GM18508 (cell line): Measurements from ENCODE around the gene LCE3E.
"Not testable (repeated sequence)": the region's sequence is repeated elsewhere in the genome, so short reads cannot be mapped to it uniquely, and the experiment has no call there.

Source experiments
- ATAC-seq: cut with Tn5 transposase; IDR thresholded peaks from one replicate; pipeline ENCODE4 v1.9.1; 2021; ENCODE audit warnings: moderate number of reproducible peaks; ENCODE audit not compliant: insufficient read depth, unreplicated experiment

The LCE3E gene, protein sequence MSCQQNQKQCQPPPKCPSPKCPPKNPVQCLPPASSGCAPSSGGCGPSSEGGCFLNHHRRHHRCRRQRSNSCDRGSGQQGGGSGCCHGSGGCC

DNA sequence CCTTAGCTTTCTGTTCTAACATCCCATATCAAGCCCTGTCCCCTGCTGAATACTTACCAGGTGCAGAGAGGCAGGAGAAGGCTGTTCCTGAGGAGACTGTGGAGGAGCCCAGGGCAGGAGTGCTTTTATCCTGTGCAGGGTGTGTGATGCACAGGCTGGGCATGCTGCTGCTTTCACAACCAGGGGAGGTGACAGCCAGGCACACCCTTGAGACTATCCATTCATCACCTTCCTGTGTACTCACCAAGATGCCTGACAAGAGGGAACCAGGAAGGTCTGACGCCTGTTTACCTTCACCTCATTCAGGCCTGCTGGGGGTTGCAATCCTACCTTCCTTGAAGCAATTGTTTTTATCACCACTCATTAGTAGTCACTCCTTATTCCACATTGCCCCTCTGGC, at the start of gene LCE3E:
Gene LCE3E, minus strand, starts transcription at position 100 of the 400 bp plus-strand sequence. CDS start 572 bp downstream, outside the sequence.
- ATAC-seq, result no peak

DNA sequence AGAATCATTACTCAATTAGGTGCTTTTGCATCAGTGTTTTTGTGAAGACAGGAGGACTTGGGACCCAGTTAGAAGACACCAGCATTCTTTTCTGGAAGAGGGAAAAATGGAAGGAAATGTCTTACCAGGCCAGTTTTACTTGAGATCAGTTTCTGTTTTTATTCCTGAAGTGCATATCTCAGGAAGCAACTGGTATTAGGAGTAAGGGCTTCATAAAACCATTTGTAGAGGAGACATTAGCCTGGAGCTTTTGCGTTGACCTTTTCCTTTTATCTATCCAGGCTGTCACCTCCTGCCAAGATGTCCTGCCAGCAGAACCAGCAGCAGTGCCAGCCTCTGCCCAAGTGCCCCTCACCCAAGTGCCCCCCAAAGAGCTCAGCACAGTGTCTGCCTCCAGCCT, 46.9 kb upstream of the LCE3E start, which contains the start of gene LCE3B:
Gene LCE3B, plus strand, starts transcription at position 301 of the 400 bp plus-strand sequence. Its CDS starts 0 bp downstream, at position 301.
- no peak for ATAC-seq

DNA sequence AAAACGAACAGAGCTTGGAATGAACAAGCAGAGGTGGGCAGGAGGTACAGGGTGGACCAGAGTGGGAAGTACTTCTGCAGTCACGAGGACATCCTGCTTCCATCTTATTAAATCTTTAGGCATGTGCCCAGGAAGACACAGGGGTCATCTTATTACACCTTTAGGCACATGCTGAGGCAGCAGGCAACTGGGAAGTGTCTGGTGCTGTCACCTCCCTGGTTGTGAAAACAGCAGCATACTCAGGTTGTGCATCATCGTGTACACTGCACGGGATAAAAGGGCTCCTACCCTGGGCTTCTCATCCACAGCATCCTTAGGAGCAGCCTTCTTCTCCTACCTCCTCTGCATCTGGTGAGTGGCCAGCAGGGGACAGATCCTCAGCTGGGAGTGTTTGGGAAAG, 33.4 kb upstream of the LCE3E start, which contains the start of gene LCE3C:
Gene LCE3C, plus strand, starts transcription at position 301 of the 400 bp plus-strand sequence. CDS start 498 bp downstream, outside the sequence.
- ATAC-seq, result no peak

DNA sequence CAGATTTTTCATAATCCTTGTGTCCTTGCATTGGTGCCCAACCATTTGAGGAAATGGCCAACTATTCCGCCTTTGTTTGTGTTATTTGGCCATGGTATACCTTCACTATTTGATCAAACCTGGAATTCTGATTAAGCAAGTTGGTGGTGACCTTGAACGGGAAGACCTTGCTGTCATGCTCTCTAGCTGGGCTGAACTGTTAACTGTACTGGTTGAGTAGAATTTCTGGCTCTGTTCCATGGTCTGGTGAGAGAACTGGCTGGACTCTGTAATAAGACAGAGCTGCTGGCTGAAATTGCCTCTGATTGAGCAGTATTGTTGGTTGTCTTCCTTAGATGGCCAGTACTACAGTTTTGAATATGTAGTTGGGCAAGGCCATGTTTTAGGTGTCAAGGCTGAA, 30.4 kb upstream of the LCE3E start:
- ATAC-seq, result no peak

DNA sequence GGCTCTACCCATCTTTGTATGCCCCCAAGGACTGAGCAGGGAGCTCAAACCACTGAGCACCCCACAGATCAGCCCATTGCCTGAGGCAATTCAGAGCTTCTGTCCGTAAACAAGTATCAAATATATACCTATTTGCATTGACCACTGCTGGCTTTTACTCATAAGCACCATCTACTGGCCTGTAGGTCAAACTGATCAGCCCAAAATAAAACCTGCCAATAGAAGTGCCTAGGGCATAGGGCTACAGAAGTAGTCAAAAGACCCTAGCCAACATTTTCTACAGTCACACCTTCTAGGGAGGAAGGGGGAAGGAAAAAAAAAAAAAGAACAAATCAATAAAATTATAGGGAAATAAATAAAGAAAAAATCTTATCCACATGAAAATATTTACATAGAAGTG, 19.0 kb upstream of the LCE3E start:
- no peak for ATAC-seq

DNA sequence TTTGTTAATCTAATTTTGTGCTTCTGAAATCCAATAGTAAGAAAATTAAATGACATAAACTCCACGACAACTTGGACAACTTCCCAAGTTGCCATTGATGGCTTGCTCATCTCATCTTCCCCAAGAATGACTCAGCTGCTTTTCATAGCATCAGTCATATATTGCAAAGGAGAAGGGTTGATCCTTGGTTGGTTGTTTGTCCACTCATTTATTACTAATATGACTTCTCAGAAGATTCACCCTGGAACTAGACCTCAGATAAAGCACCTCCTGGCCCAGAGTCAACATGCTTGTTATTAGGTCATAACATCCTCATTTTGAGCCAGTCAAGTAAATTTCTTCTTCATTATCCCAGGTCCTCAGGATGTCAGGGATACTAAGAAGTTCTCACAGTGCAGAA, 16.1 kb upstream of the LCE3E start:
- no peak for ATAC-seq

DNA sequence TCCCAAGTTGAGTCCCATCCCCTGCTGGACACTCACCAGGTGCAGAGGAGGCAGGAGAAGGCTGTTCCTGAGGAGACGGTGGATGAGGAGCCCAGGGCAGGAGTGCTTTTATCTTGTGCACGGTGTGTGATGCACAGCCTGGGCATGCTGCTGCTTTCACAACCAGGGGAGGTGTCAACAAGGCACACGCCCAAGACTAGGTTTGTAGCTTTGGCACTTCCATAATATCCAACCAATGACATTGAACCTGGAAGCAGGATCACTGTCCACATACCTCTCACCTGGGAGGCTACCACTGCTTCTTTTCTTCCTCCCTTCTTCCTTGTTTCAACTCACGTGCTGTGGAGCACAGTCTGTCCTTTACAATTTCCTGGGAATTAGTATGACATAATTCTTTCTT, 13.9 kb upstream of the LCE3E start, which contains the start of gene LCE3D:
Gene LCE3D, minus strand, starts transcription at position 84 of the 400 bp plus-strand sequence. CDS start 580 bp downstream, outside the sequence.
- no peak for ATAC-seq

DNA sequence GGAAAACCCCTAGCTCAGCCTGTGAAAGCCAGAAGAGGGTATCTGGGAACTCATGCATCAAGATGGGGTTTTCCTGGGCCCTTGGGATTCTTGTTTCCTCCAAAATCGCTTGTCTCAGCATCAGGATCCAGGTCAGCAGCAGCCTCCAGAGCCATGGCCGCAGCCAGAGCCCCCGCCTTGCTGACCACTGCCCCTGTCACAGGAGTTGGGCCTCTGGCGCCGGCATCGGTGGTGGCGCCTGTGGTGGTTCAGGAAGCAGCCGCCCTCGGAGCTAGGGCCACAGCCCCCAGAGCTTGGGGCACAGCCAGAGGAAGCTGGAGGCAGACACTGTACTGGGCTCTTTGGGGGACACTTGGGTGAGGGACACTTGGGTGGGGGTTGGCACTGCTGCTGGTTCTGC, 12.9 kb upstream of the LCE3E start:
- not testable (repeated sequence) for ATAC-seq

DNA sequence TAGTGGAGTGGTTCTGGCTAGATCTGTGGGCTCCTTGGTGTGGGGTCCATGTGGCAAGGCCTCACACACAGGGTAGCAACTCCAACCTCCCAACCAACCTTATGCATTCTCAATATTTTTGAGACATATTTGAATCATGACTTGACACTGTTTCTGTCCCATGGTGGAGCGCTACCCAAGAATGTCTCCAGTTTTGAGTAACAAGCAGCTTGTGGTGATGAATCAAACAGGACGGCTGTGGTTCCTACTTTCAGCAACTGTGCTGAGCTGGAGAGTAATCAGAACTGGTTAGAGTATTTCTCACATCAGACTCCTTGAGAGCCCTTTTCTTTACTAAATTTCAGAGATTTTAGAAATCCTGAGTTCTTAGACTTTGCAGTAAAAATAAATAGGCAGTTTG, 10.6 kb upstream of the LCE3E start:
- ATAC-seq, result no peak

DNA sequence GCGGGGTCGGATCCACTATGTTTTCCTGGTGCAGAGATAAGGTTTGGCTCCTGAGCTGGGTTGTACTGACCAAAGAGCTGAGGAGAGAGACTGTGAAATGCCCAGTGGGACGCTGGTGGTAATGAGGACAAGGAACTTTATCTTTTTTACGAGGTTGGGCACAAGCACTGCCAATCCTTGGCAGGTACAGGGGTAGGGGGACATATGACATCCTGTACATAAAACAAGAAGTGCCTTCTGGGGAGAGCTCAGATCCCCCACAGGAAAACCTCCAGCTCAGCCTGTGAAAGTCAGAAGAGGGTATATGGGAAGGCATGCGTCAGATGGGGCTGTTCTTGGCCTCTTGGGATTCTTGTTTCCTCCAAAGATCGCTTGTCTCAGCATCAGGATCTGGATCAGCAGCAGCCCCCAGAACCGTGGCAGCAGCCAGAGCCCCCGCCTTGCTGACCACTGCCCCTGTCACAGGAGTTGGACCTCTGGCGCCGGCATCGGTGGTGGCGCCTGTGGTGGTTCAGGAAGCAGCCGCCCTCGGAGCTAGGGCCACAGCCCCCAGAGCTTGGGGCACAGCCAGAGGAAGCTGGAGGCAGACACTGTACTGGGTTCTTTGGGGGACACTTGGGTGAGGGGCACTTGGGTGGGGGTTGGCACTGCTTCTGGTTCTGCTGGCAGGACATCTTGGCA, 905 bp downstream of the LCE3E start:
- ATAC-seq, result no peak

DNA sequence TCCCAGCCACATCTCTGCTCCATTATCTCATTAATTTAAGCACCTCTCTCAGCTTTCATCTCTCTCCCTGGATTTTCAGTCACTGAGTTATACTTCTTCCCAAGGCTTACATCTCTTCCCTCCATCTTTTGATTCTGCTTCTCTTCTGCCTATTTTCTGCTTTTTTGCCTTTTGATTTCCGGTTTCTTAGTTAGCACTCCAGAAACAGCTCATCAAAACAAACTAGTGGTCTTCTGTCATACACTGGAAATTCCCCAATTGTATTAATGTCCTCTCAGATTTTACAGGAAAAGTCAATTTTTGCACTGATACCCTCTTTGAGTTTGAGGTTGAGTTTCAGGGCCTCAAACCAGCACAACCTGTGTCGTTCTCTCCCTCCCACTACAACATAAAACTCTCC, 1.5 kb downstream of the LCE3E start:
- ATAC-seq, result no peak

DNA sequence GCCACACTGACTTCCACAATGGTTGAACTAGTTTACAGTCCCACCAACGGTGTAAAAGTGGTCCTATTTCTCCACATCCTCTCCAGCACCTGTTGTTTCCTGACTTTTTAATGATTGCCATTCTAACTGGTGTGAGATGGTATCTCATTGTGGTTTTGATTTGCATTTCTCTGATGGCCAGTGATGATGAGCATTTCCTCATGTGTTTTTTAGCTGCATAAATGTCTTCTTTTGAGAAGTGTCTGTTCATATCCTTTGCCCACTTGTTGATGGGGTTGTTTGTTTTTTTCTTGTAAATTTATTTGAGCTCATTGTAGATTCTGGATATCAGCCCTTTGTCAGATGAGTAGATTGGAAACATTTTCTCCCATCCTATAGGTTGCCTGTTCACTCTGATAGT, 18.2 kb downstream of the LCE3E start:
- not testable (repeated sequence) for ATAC-seq

DNA sequence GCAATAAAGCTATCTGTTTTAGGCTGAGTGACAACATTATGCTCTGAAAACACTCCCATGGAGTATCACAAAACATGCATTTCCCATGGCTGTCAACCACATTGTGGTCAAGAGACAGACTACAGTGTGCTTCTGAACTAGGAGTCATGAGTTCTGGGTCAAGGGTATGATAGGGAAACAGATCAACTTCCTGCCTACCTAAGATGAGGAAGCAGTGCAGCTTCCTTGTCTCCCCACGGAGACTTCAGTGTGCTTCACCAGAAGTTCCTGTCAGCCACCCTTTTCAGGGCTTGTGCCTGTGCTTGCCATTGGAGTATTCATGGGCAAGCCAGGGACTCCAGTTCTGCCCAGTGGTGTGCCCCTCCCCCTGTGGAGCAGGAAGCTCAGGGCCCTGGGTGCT, 19.9 kb downstream of the LCE3E start:
- no peak for ATAC-seq

DNA sequence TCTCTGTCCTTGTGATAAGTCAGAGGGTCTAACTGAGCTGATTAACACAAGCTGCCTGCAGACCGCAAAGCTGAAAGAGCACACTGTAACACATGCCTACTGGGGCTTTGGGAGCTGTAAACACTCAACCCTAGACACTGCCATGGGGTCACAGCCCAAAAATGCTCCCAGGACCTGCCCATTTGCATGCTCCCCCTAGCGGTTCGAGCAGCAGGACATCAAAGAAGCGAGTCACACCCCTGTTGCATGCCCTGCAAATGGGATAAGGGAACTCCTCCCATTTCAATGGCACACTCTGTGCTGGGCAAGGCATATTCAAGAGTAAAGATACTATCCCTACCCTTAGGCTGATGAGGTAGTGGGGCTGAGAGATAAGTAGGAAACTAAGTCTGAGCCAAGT, 22.8 kb downstream of the LCE3E start:
- no peak for ATAC-seq

DNA sequence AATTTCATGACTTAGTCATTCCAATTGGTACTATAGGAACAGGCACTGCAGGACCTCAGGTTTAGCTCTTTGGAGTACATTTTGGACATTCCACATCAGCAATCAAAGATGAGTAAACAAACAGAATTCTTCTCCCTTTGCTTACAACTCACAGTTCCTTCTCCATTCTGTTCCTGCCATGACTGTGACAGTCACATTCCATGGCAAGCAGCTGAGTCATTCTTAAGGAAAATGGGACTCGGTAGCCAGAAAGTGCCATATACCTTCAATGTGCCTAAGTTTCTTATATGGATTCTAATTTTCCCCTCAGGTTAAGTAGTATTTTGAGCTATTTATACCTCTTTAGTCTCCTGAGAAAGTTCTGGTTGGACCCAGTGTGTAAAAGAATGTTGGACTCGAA, 26.7 kb downstream of the LCE3E start:
- no peak for ATAC-seq

DNA sequence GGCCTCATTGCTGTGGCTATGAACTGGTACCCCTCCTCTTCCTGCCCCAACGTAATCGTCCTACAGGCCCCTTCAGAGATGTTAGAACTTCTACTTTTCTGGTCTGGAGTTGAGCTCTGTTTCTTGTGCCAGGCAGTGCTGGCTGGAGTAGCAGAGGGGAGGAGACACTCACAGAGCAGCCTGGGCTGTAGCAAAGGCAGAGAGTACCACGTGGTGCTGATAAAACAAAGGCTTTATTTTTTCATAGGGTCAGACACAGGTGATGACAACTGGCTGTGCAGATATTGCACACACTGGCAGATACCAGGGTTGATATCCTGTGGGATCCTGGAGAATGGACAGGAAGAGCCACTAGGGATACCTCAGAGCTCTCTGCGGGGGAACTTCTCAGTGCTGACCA, 29.1 kb downstream of the LCE3E start:
- ATAC-seq, result no peak

DNA sequence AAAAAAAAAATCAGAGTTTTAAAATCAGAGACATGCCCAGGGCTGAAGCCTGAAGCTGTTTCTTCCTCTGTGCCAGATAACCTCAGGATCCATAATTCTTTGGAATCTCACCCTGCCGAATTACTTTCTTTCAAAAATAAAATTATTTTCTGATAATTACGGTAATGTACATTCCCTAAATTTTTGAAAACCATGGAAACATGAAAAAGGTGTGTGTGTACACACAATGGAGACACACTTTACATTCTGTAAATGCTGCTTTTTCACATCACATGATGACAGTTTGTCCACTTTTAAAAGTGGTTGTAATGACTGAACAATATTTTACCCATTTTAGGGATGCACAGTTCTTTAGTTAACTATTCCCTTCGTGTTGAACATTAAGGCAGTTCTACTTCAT, 30.8 kb downstream of the LCE3E start:
- ATAC-seq, result no peak

DNA sequence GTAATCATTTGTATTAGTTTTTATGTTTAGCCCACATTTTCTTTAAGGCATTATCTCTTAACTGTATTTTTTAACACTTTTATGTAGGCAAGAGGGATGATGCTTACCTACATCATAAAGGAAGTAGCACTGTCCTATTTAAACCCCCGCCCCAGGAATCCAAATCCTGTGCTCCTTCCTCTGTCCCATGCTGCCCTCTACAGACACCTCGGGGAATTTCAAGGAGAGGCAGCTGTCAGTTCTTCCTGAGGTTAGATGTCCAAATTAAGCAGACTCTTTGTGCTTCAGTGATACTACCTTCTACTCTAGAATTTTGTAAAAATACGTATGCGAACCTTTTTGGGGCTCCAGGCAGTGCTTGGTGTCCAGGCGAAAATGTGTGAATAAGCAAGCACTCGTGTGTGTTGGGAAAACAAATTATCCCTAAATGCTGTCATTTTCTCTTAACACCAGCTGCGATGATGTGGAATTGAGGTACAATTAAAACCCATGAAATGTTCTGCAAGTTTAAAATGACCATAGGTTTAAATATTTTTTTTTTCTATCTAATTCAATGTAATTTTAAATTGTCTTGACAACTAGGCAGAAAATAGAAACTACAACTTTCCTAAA, 33.1 kb downstream of the LCE3E start:
- ATAC-seq, result no peak

DNA sequence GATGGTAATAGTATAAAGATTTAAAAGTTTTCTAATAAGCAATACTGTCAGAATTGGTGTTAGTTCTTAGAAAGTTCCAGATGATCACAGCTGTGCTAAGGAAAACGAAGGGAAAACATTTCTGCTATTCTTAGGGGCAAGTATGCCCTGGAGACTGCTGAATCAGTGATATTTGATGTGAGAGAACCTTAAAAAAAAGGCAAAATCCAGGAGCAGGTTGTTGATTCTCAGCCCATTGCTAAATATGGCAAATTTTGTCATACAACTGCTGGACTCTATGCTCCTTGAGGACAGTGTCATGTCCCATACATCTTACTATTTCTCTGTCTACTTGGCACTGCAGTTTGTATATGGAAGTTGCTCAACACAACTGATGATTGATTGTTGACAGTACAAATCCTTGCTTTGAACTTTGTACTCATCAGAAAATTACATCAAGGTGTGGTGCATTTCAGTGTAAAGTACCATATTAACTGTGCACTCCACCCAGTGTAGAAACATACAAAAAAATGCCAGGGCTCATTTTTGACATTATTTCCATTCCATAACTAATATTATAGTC, 41.4 kb downstream of the LCE3E start:
- ATAC-seq, result no peak

DNA sequence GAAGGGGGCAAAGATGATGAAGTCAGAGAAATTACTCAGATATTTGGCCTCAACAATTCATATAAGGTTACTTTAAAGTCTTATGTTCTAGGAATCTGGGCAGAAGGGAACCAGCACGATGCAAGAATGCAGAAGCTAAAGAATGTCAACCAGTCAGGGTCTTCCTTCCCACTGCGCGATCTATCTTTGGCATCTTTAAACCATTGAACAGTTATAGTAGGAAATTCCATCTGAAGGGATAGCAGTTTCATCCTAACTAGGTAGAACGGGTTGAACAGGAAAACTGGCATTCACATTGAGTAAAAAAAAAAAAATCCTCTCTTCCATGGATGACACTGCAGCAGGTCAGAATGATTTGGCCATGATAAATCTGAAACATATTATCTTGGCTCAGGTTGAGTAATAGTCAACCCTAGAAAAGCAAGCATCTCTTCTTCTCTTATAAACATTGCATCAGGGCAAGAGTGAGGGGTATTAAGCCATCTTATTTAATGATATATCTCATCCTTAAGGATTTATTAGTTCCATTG, 46.0 kb downstream of the LCE3E start:
- no peak for ATAC-seq

DNA sequence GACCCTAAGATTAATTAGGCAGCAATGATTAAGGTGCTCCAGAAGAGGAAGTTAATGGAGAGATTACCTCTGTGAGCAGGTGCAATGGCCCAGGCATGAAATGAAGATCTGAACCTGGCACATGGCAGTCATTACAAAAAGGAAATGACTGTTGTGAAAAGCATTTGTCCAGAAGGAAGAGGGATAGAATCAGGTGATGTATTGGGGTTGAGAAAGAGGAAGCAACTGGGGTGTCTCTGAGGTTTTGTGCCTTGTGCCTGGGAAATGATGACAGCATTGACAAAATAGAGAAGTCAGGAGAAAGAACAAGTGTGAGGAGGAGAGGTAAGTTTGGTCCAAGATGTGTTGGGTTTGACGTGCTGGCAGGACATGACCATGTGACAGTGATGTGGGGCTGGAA, 46.7 kb downstream of the LCE3E start:
- no peak for ATAC-seq
